OCI-M2 (cell line): ENCODE data around the gene LMO2.

ENCODE experiments used
- DNase-seq: peaks from one replicate; lab custom pipeline; 2025; ENCODE audit not compliant: unreplicated experiment; lab: John Stamatoyannopoulos, UW

The LMO2 gene

GRCh38 chr11:33915526-33915925, 23.6 kb upstream of the LMO2 start:
- no peak for DNase-seq

- DNase-seq: no peak
Measured at GRCh38 chr11:33913991-33914390, 22.1 kb upstream of the LMO2 start.

GRCh38 chr11:33912405-33913361, 20.8 kb upstream of the LMO2 start:
- DNase-seq: no peak

- no peak for DNase-seq
Measured at GRCh38 chr11:33910958-33911339, 19.1 kb upstream of the LMO2 start.

GRCh38 chr11:33910296-33910957, 18.6 kb upstream of the LMO2 start:
- DNase-seq: no peak

GRCh38 chr11:33909552-33909951, 17.7 kb upstream of the LMO2 start:
- DNase-seq: no peak

GRCh38 chr11:33909150-33909549, 17.3 kb upstream of the LMO2 start:
- no peak for DNase-seq

- DNase-seq: no peak
Measured at GRCh38 chr11:33907421-33907820, 15.5 kb upstream of the LMO2 start.

GRCh38 chr11:33906484-33907186, 14.8 kb upstream of the LMO2 start:
- DNase-seq: no peak

GRCh38 chr11:33904102-33904501, 12.2 kb upstream of the LMO2 start:
- DNase-seq: no peak

- DNase-seq: no peak
Measured at GRCh38 chr11:33900159-33900840, 8.4 kb upstream of the LMO2 start.

- no peak for DNase-seq
Measured at GRCh38 chr11:33899400-33900037, 7.6 kb upstream of the LMO2 start.

GRCh38 chr11:33898957-33899356, 7.1 kb upstream of the LMO2 start:
- no peak for DNase-seq

GRCh38 chr11:33897761-33898375, 6.0 kb upstream of the LMO2 start:
- DNase-seq: no peak

GRCh38 chr11:33896911-33897310, 5.0 kb upstream of the LMO2 start:
- no peak for DNase-seq

- DNase-seq: no peak
Measured at GRCh38 chr11:33895752-33896137, 3.9 kb upstream of the LMO2 start.

- DNase-seq: no peak
Measured at GRCh38 chr11:33894398-33894746, 2.5 kb upstream of the LMO2 start.

GRCh38 chr11:33893711-33894397, 2.0 kb upstream of the LMO2 start:
- DNase-seq: peak; percentile 51

- DNase-seq: peak; percentile 43
Measured at GRCh38 chr11:33892906-33893594, 1.2 kb upstream of the LMO2 start.
